ENCODE measurements around the gene OPN4.

DNA sequence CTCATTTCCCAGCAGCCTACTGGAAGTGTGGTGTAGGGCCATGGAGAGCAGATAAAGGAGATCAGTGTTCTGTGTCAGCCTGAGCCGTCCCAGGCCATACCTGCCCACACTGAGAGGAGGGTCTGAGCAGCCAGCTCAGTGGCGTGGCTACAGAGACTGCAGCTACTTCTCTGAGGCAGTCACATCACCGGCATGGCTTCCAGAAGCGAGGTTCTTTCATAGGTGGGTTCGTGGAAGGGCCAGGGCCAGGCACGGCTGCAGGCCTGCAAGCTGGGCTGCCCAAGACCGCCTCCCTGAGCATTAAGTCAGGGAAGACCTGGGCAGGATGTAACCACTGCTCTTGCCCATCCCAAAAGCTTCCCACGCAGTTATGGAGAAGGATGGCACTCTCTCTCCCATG lies 48.8 kb downstream of the OPN4 start:
- TF ChIP-seq CTCF (IDR thresholded peaks at IDR 0.05) = no peak
- TF ChIP-seq EZH2 (IDR thresholded peaks at IDR 0.05) = no peak
